HL-60 (cell line): Measurements from ENCODE around the gene CTSA.

Source experiments
- TF ChIP-seq, protein P1 (sequence below): IDR thresholded peaks from 2 replicates; pipeline ENCODE4 v1.6.1; 2012; ENCODE audit warnings: low read depth; ENCODE audit not compliant: insufficient replicate concordance
- TF ChIP-seq, protein P2 (sequence below): IDR thresholded peaks from one replicate; pipeline ENCODE4 v1.5.1; 2011; ENCODE audit warnings: low read length, control low read depth, inconsistent platforms; ENCODE audit not compliant: insufficient read depth

DNA sequence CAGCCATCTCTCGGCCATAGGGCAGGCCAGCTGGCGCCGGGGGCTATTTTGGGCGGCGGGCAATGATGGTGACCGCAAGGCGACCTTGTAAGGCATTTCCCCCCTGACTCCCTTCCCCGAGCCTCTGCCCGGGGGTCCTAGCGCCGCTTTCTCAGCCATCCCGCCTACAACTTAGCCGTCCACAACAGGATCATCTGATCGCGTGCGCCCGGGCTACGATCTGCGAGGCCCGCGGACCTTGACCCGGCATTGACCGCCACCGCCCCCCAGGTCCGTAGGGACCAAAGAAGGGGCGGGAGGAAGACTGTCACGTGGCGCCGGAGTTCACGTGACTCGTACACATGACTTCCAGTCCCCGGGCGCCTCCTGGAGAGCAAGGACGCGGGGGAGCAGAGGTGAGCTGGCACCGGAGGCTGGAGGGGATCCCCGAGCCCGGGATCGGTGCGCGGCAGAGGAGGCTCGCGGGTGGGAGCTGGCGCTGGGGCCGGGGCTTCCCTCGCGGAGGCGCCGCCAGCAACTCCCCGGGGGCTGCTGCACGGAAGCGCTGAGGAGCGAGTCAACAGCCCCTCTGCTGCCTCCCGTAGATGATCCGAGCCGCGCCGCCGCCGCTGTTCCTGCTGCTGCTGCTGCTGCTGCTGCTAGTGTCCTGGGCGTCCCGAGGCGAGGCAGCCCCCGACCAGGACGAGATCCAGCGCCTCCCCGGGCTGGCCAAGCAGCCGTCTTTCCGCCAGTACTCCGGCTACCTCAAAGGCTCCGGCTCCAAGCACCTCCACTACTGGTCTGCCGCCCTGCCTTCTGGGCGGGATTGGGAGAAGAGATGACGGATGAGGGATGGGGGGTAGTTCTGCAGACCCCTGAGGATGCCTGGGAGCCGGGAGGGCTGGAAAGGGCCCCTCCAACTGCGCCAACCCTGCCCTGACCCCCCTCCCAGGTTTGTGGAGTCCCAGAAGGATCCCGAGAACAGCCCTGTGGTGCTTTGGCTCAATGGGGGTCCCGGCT lies at the start of gene CTSA, which contains the start of gene NEURL2:
- TF ChIP-seq, protein P1, sequence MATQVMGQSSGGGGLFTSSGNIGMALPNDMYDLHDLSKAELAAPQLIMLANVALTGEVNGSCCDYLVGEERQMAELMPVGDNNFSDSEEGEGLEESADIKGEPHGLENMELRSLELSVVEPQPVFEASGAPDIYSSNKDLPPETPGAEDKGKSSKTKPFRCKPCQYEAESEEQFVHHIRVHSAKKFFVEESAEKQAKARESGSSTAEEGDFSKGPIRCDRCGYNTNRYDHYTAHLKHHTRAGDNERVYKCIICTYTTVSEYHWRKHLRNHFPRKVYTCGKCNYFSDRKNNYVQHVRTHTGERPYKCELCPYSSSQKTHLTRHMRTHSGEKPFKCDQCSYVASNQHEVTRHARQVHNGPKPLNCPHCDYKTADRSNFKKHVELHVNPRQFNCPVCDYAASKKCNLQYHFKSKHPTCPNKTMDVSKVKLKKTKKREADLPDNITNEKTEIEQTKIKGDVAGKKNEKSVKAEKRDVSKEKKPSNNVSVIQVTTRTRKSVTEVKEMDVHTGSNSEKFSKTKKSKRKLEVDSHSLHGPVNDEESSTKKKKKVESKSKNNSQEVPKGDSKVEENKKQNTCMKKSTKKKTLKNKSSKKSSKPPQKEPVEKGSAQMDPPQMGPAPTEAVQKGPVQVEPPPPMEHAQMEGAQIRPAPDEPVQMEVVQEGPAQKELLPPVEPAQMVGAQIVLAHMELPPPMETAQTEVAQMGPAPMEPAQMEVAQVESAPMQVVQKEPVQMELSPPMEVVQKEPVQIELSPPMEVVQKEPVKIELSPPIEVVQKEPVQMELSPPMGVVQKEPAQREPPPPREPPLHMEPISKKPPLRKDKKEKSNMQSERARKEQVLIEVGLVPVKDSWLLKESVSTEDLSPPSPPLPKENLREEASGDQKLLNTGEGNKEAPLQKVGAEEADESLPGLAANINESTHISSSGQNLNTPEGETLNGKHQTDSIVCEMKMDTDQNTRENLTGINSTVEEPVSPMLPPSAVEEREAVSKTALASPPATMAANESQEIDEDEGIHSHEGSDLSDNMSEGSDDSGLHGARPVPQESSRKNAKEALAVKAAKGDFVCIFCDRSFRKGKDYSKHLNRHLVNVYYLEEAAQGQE, result no peak
- TF ChIP-seq, protein P2, sequence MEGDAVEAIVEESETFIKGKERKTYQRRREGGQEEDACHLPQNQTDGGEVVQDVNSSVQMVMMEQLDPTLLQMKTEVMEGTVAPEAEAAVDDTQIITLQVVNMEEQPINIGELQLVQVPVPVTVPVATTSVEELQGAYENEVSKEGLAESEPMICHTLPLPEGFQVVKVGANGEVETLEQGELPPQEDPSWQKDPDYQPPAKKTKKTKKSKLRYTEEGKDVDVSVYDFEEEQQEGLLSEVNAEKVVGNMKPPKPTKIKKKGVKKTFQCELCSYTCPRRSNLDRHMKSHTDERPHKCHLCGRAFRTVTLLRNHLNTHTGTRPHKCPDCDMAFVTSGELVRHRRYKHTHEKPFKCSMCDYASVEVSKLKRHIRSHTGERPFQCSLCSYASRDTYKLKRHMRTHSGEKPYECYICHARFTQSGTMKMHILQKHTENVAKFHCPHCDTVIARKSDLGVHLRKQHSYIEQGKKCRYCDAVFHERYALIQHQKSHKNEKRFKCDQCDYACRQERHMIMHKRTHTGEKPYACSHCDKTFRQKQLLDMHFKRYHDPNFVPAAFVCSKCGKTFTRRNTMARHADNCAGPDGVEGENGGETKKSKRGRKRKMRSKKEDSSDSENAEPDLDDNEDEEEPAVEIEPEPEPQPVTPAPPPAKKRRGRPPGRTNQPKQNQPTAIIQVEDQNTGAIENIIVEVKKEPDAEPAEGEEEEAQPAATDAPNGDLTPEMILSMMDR, result no peak
